ENCODE measurements around the gene KIRREL3. TPM values are rescaled to one million over a fixed set of nuclear protein-coding genes. Genes with fewer than 3 reads are reported as not detected.

Gene KIRREL3
- total RNA-seq, 1 donor from 2014 or later, result not detected

GRCh38 chr11:126415669-126416420 is 584.7 kb downstream of the KIRREL3 start:
- Mint-ChIP-seq H3K36me3 (ENCODE audit: low read depth) (no peaks in the 10 kb centered on the region), H3K27ac (peak overlapping the region; percentile 29), H3K4me1 (peaks cover 17% of the 10 kb centered on the region), H3K9me3 (no peaks in the 10 kb centered on the region), H3K4me3 (peak overlapping the region; percentile 70), H3K27me3 (peaks cover 10% of the 10 kb centered on the region)
- DNase-seq, result no peak
- intact Hi-C loops (cut with micrococcal nuclease), result loop anchor here (2.0 to 5.0 kb wide), 2 partner anchors 61 to 99 kb away; partner anchors contain the start of gene ST3GAL4

- Mint-ChIP-seq H3K4me1 (peaks cover 12% of the 10 kb centered on the region), H3K36me3 (ENCODE audit: low read depth) (no peaks in the 10 kb centered on the region), H3K9me3 (no peaks in the 10 kb centered on the region), H3K27me3 (peaks cover 10% of the 10 kb centered on the region), H3K4me3 (no peak overlapping the region), H3K27ac (no peak overlapping the region)
- DNase-seq, result no peak
- intact Hi-C loops (cut with micrococcal nuclease), result loop anchor here (5.0 kb wide), 1 partner anchor 98 kb away; no protein-coding TSS in a partner anchor
Observed at GRCh38 chr11:126415128-126415527, 585.4 kb downstream of the KIRREL3 start.

- Mint-ChIP-seq H3K4me3 (no peak overlapping the region), H3K4me1 (peaks cover 7% of the 10 kb centered on the region), H3K9me3 (no peaks in the 10 kb centered on the region), H3K27ac (no peak overlapping the region), H3K36me3 (ENCODE audit: low read depth) (no peaks in the 10 kb centered on the region), H3K27me3 (peaks cover 5% of the 10 kb centered on the region)
- no peak for DNase-seq
- intact Hi-C loops (cut with micrococcal nuclease), result loop anchor here (5.0 kb wide), 1 partner anchor 97 kb away; no protein-coding TSS in a partner anchor
Observed at GRCh38 chr11:126414615-126415014, 586.0 kb downstream of the KIRREL3 start.

GRCh38 chr11:126413843-126414405 is 586.6 kb downstream of the KIRREL3 start:
- Mint-ChIP-seq H3K27me3 (peaks cover 5% of the 10 kb centered on the region), H3K36me3 (ENCODE audit: low read depth) (no peaks in the 10 kb centered on the region), H3K4me1 (peaks cover 7% of the 10 kb centered on the region), H3K27ac (no peak overlapping the region), H3K9me3 (no peaks in the 10 kb centered on the region), H3K4me3 (no peak overlapping the region)
- no peak for DNase-seq
- intact Hi-C loops (cut with micrococcal nuclease), result no loop called here

GRCh38 chr11:126413426-126413825 is 587.1 kb downstream of the KIRREL3 start:
- H3K27me3 Mint-ChIP-seq, result peaks cover 3% of the 10 kb centered on the region
- no peak for DNase-seq
- H3K36me3 Mint-ChIP-seq (ENCODE audit: low read depth), result no peaks in the 10 kb centered on the region
- H3K4me1 Mint-ChIP-seq, result peaks cover 7% of the 10 kb centered on the region
- intact Hi-C loops (cut with micrococcal nuclease), result no loop called here
- H3K9me3 Mint-ChIP-seq, result no peaks in the 10 kb centered on the region
- H3K4me3 Mint-ChIP-seq, result no peak overlapping the region
- H3K27ac Mint-ChIP-seq, result no peak overlapping the region

- intact Hi-C loops (cut with micrococcal nuclease), result no loop called here
- H3K36me3 Mint-ChIP-seq (ENCODE audit: low read depth), result no peaks in the 10 kb centered on the region
- no peaks in the 10 kb centered on the region for H3K27me3 Mint-ChIP-seq
- no peak overlapping the region for H3K4me3 Mint-ChIP-seq
- peaks cover 7% of the 10 kb centered on the region for H3K4me1 Mint-ChIP-seq
- no peaks in the 10 kb centered on the region for H3K9me3 Mint-ChIP-seq
- H3K27ac Mint-ChIP-seq, result no peak overlapping the region
- DNase-seq, result no peak
Observed at GRCh38 chr11:126411971-126412381, 588.6 kb downstream of the KIRREL3 start.

GRCh38 chr11:126410649-126411048 is 589.9 kb downstream of the KIRREL3 start:
- no peak for DNase-seq
- H3K9me3 Mint-ChIP-seq, result no peaks in the 10 kb centered on the region

GRCh38 chr11:126409620-126409985 is 591.0 kb downstream of the KIRREL3 start:
- Mint-ChIP-seq H3K9me3 (no peaks in the 10 kb centered on the region), H3K27me3 (no peaks in the 10 kb centered on the region), H3K4me1 (no peaks in the 10 kb centered on the region), H3K36me3 (ENCODE audit: low read depth) (no peaks in the 10 kb centered on the region), H3K4me3 (no peak overlapping the region), H3K27ac (no peak overlapping the region)
- no peak for DNase-seq
- intact Hi-C loops (cut with micrococcal nuclease), result no loop called here

More at GRCh38 chr11:126410649-126411048, 589.9 kb downstream of the KIRREL3 start:
- intact Hi-C loops (cut with micrococcal nuclease), result no loop called here
- Mint-ChIP-seq H3K4me3 (no peak overlapping the region), H3K4me1 (no peaks in the 10 kb centered on the region), H3K27me3 (no peaks in the 10 kb centered on the region), H3K36me3 (ENCODE audit: low read depth) (no peaks in the 10 kb centered on the region), H3K27ac (no peak overlapping the region)

- Mint-ChIP-seq H3K4me3 (no peak overlapping the region), H3K36me3 (ENCODE audit: low read depth) (no peaks in the 10 kb centered on the region), H3K4me1 (no peaks in the 10 kb centered on the region), H3K27me3 (no peaks in the 10 kb centered on the region), H3K27ac (peak overlapping the region; percentile 63), H3K9me3 (no peaks in the 10 kb centered on the region)
- intact Hi-C loops (cut with micrococcal nuclease), result no loop called here
- no peak for DNase-seq
Observed at GRCh38 chr11:126408901-126409619, 591.5 kb downstream of the KIRREL3 start.

- H3K9me3 Mint-ChIP-seq, result no peaks in the 10 kb centered on the region
- H3K27me3 Mint-ChIP-seq, result no peaks in the 10 kb centered on the region
- H3K27ac Mint-ChIP-seq, result no peak overlapping the region
- H3K4me1 Mint-ChIP-seq, result no peaks in the 10 kb centered on the region
- no peaks in the 10 kb centered on the region for H3K36me3 Mint-ChIP-seq (ENCODE audit: low read depth)
- H3K4me3 Mint-ChIP-seq, result no peak overlapping the region
- DNase-seq, result no peak
- intact Hi-C loops (cut with micrococcal nuclease), result no loop called here
Observed at GRCh38 chr11:126408496-126408895, 592.1 kb downstream of the KIRREL3 start.

- Mint-ChIP-seq H3K4me1 (no peaks in the 10 kb centered on the region), H3K36me3 (ENCODE audit: low read depth) (no peaks in the 10 kb centered on the region), H3K27me3 (no peaks in the 10 kb centered on the region), H3K9me3 (no peaks in the 10 kb centered on the region), H3K4me3 (no peak overlapping the region), H3K27ac (no peak overlapping the region)
- DNase-seq, result no peak
- intact Hi-C loops (cut with micrococcal nuclease), result no loop called here
Observed at GRCh38 chr11:126407682-126408288, 592.8 kb downstream of the KIRREL3 start.

- H3K4me1 Mint-ChIP-seq, result no peaks in the 10 kb centered on the region
- no peaks in the 10 kb centered on the region for H3K27me3 Mint-ChIP-seq
- intact Hi-C loops (cut with micrococcal nuclease), result no loop called here
- DNase-seq, result no peak
- no peak overlapping the region for H3K27ac Mint-ChIP-seq
- no peaks in the 10 kb centered on the region for H3K9me3 Mint-ChIP-seq
- H3K36me3 Mint-ChIP-seq (ENCODE audit: low read depth), result no peaks in the 10 kb centered on the region
- no peak overlapping the region for H3K4me3 Mint-ChIP-seq
Observed at GRCh38 chr11:126407101-126407521, 593.5 kb downstream of the KIRREL3 start.

GRCh38 chr11:126406368-126406767 is 594.2 kb downstream of the KIRREL3 start:
- H3K9me3 Mint-ChIP-seq, result no peaks in the 10 kb centered on the region
- no peaks in the 10 kb centered on the region for H3K4me1 Mint-ChIP-seq

GRCh38 chr11:126405906-126406305 is 594.7 kb downstream of the KIRREL3 start:
- Mint-ChIP-seq H3K9me3 (no peaks in the 10 kb centered on the region), H3K4me1 (no peaks in the 10 kb centered on the region), H3K27me3 (no peaks in the 10 kb centered on the region), H3K27ac (no peak overlapping the region), H3K4me3 (no peak overlapping the region), H3K36me3 (ENCODE audit: low read depth) (no peaks in the 10 kb centered on the region)
- intact Hi-C loops (cut with micrococcal nuclease), result no loop called here
- DNase-seq, result no peak

More at GRCh38 chr11:126406368-126406767, 594.2 kb downstream of the KIRREL3 start:
- H3K4me3 Mint-ChIP-seq, result no peak overlapping the region
- no peak overlapping the region for H3K27ac Mint-ChIP-seq
- intact Hi-C loops (cut with micrococcal nuclease), result no loop called here
- H3K36me3 Mint-ChIP-seq (ENCODE audit: low read depth), result no peaks in the 10 kb centered on the region
- DNase-seq, result no peak
- no peaks in the 10 kb centered on the region for H3K27me3 Mint-ChIP-seq

Data from activated CD4-positive, alpha-beta T cell treated with anti-CD3 and anti-CD28 coated beads, Interleukin-2, amount 10 ng/mL, durations not matched to agents 24 days and 14 days (primary cell).